Ramos (cell line): ENCODE data around the gene CCL21.

Experiments used
- in situ Hi-C: fragments of 300-500 bp; cut with MboI; formaldehyde crosslinking; loops from one replicate; pipeline ENCODE4 v1.14.3; 2022; ENCODE audit warnings: low sequenced_read_pairs; ENCODE audit not compliant: unreplicated experiment

Gene CCL21

GRCh38 chr9:34709196-34709978 is 549 bp downstream of the CCL21 start:
- in situ Hi-C loops: no loop called here

- in situ Hi-C loops: no loop called here
These were observed 2.8 kb downstream of the CCL21 start for GRCh38 chr9:34707130-34707529.

GRCh38 chr9:34701769-34702736 is 7.9 kb downstream of the CCL21 start:
- in situ Hi-C loops: no loop called here

DNA sequence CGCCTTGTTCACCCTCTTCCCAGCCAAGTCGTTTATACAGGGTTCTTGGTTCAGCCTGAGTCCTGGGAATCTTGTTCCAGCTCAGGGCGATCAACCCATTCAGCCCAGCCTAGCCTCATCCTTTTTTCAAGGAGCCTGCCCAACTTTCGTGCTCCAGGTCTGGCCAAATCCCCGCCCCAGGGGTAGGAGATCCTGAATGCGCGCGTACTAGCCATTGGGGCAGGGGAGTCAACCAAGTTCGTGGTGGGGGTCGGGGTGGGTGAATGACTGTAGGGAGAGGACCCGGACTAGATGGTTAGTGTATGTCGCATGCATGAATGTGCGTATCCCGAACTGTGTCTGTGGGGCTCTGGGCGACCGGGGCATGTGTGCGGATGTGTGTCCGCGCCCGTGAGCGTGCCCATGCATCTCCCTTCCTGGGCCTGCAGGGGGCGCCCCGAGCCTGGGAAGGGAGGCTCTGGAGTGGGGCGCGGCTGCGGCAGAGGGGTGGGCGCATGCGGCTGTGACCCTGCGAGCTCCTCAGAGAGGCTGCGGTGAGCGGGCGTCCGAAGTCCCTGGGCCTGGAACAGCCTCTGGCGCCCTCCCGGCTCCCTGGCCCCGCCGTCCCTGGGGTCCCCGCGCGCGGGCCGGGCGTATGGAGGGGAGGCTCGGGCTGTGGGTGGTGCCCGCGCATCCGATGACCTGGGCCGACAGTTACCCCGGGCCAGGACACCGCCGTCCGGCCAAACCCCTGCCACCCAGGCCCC is 8.7 kb downstream of the CCL21 start:
- in situ Hi-C loops: no loop called here

- in situ Hi-C loops: no loop called here
These were observed 15.1 kb downstream of the CCL21 start for GRCh38 chr9:34694811-34695210.

- in situ Hi-C loops: no loop called here
These were observed 16.4 kb downstream of the CCL21 start for GRCh38 chr9:34693560-34693959.

DNA sequence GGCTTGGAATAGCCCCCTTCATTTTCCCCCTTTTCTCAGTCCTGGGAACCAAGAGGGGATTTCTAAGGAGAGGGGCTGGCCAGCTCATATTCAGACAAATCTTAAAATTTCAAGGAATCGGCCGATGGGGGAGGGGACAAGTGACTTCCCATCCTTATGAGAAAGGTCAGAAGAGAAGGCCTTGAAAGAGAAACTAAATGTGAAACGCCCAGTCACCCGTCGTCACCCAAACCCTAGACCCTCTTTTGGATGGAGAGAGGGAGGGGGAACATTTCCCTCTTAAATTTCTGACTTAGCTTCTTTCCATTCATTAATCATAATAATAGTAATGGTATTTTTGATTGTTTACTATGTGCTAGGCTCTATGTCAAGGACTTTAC is 18.0 kb downstream of the CCL21 start:
- in situ Hi-C loops: no loop called here

- in situ Hi-C loops: no loop called here
These were observed 18.7 kb downstream of the CCL21 start, which contains the start of gene CCL19 for GRCh38 chr9:34690983-34691935. CCL19 (minus strand) TSS chr9:34691276; CDS start chr9:34691139, 137 bp downstream.

DNA sequence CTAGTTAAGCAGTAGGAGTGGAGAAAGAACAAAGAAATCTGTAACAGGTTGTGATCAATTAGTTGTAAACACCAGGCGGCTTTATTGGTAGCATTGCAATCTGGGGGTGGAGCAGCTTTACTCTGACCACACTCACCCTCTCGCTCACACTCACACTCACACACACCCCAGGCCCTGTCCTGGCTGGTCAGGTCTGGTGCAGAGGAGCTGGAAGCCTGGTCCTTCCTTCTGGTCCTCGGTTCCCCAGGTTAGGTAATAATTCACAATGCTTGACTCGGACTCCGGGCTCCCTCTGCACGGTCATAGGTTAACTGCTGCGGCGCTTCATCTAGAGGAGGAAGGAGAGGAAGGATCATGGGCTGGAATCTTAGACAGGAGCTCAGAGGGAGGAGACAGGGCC is 20.4 kb downstream of the CCL21 start:
- in situ Hi-C loops: no loop called here

DNA sequence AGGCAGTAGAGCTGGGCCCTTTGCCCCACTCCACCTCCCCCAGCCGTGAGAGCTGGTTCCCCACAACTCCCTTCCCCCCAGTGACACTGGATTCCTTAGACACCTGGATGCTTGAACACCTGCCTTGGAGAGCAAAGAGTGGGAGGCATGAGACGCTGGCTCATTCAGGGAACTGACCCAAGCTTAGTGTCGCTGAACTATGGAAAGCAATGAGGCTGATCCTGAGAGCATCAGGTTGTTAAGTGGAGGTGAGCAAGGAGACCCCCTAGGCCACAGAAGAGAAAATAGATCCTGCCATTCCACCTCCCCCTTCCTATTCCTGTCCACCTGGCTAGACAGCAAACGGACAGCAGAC is 20.8 kb downstream of the CCL21 start:
- in situ Hi-C loops: no loop called here

DNA sequence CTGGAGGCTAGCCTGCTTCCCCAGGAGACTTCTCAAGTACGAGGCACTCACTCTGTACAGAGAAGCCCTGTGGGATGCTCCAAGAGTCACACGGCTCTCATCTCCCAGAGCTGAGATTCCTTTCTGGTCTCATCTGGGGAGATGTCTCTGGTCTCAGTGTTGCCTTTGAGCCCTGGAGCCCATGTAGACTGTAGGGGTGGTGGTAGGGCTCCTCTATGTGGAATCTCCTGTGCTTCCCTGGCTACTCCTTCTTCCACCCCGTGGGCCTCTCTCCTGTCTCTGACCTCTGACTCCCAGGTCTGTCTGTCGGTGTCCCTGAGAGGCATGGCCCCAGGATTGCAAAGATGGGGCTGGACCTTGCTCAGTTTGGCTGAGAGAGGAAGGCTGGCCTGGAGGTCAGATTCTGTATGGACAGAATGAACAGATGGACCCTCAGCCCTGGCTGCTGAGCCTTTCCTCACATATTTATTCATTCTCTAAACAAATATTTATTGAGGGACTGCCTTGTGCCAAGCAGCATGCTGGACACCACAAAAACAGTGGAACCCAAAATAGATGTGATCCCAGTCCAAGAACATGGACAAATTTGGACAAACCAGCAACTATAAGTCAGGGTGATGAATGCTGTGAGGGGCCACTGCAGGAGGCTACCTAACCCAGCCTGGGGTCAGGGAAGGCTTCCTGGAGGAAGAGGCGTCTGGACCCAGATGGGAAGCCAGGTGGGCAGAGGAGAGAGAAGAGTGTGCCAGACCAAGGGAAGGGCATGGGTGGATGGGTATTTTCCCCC is 21.4 kb downstream of the CCL21 start:
- in situ Hi-C loops: no loop called here

DNA sequence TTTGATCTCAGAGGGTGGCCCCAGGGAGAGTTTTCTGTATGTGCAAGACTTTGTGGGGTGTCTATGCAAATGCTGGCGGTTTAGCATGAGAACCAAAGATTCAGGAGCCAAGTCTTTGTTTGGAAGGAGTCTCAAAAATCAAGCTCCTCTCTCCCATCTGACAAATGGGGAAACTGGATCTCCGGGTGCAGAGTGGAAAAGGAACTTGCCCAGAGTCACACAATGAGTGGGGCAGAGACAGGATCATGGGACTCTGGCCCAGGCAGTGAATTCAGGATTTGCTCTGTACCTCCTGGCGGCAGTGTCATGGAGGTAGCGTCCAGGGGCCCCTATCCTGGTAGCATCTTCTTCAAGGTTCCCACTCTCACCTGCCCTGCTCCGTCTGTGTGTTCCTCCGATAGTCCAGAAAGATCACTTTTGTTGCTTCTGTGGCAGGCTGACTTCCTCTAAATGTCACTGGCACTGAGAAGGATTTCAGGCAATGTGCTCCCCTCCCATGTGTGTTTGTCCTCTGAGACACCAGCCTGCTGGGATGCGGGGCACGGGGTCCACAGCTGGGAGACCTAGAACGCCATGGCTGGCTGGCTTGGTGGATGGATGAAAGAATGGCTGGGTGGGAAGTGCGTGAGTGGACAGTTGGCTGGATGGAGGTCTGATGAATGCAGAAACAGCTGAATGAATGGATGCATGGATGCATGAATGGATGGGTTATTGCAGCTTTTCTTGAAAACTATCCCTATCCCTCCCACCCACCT is 22.5 kb downstream of the CCL21 start:
- in situ Hi-C loops: no loop called here

GRCh38 chr9:34686732-34687131 is 23.2 kb downstream of the CCL21 start:
- in situ Hi-C loops: no loop called here

GRCh38 chr9:34686231-34686630 is 23.7 kb downstream of the CCL21 start:
- in situ Hi-C loops: no loop called here

GRCh38 chr9:34685591-34685990 is 24.3 kb downstream of the CCL21 start:
- in situ Hi-C loops: no loop called here

DNA sequence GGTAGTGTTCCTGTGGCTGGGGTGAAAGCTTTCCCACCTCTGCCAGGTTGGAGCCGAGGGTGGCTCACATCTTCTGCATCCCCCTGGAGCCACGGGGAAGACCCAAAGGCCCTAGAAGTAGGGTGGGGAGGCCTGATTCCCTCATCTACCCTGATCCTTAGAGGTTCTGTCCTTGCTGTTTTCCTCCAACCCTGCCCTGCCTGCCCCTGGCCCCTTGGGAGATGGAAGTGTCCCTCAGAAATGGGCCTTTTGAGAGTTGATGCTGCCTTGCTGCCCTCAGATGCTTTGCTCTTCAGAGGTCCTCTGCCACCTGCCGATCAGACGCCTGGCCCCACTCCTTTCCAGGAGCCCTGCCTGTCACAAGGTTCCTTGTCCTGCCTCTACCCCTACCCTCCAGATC is 25.1 kb downstream of the CCL21 start:
- in situ Hi-C loops: no loop called here

DNA sequence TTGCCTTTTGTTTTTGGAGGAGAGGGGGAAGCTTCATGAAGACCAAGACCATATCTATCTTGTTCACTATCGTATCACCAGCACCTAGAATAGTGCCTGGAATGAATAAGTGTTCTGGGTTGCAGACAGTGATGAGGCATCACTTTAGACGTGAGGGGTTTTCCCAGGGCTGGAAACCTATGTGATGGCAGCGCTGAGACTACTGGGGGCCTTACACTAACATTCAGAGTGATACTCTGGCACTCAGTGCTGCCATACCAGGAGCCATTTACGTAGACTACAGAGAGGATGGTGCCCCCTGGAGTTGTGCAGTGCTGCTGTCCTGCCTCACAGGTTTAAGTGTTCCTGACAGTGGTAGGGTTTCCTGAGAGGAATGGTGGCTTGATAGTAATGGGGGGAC is 25.8 kb downstream of the CCL21 start:
- in situ Hi-C loops: no loop called here

- in situ Hi-C loops: no loop called here
These were observed 34.1 kb downstream of the CCL21 start for GRCh38 chr9:34675869-34676268.
